Activated T-cell treated with anti-CD3 and anti-CD28 coated beads for 1 hour (primary cell): Measurements from ENCODE around the gene DDTL.
"Not testable (repeated sequence)": the region's sequence is repeated elsewhere in the genome, so short reads cannot be mapped to it uniquely, and the experiment has no call there.

Source experiments
- DNase-seq: peaks from one replicate; pipeline ENCODE4 v3.0.0-alpha.2; 2020; ENCODE audit warnings: low read depth

DDTL gene

GRCh38 chr22:23970201-23970641 is 3.5 kb downstream of the DDTL start:
- DNase-seq: no peak

- no peak for DNase-seq
Measured at GRCh38 chr22:23970816-23971486, 4.3 kb downstream of the DDTL start.

- DNase-seq: not testable (repeated sequence)
Measured at GRCh38 chr22:23971927-23972326, 5.2 kb downstream of the DDTL start.

GRCh38 chr22:23974345-23974744 is 7.7 kb downstream of the DDTL start, which contains the start of gene DDT:
TSS of gene DDT (minus strand) at chr22:23974441. CDS start at chr22:23974414, 27 bp downstream.
- not testable (repeated sequence) for DNase-seq

GRCh38 chr22:23974836-23975352 is 8.2 kb downstream of the DDTL start:
- not testable (repeated sequence) for DNase-seq

GRCh38 chr22:23977304-23977703 is 10.6 kb downstream of the DDTL start:
- DNase-seq: not testable (repeated sequence)

- not testable (repeated sequence) for DNase-seq
Measured at GRCh38 chr22:23979557-23980240, 13.0 kb downstream of the DDTL start, which contains the start of gene GSTT2. TSS of gene GSTT2 (plus strand) at chr22:23980134.

GRCh38 chr22:23980567-23980966 is 13.9 kb downstream of the DDTL start:
- not testable (repeated sequence) for DNase-seq

- no peak for DNase-seq
Measured at GRCh38 chr22:23984430-23984829, 17.7 kb downstream of the DDTL start.

GRCh38 chr22:23986089-23986488 is 19.4 kb downstream of the DDTL start:
- not testable (repeated sequence) for DNase-seq

- not testable (repeated sequence) for DNase-seq
Measured at GRCh38 chr22:23986538-23987178, 20.0 kb downstream of the DDTL start.

- DNase-seq: not testable (repeated sequence)
Measured at GRCh38 chr22:23989583-23990244, 23.0 kb downstream of the DDTL start.

GRCh38 chr22:23993080-23993479 is 26.4 kb downstream of the DDTL start:
- DNase-seq: not testable (repeated sequence)

GRCh38 chr22:23993581-23994177 is 27.0 kb downstream of the DDTL start:
- DNase-seq: not testable (repeated sequence)

GRCh38 chr22:23997092-23997491 is 30.4 kb downstream of the DDTL start:
- no peak for DNase-seq

- DNase-seq: not testable (repeated sequence)
Measured at GRCh38 chr22:23999779-24000178, 33.1 kb downstream of the DDTL start.

- DNase-seq: no peak
Measured at GRCh38 chr22:24001314-24001713, 34.6 kb downstream of the DDTL start.

GRCh38 chr22:24002272-24002671 is 35.6 kb downstream of the DDTL start:
- DNase-seq: no peak

GRCh38 chr22:24002851-24003250 is 36.2 kb downstream of the DDTL start:
- no peak for DNase-seq

- DNase-seq: no peak
Measured at GRCh38 chr22:24003887-24004286, 37.2 kb downstream of the DDTL start.

GRCh38 chr22:24005201-24005600 is 38.5 kb downstream of the DDTL start, which contains the start of gene GSTT4:
TSS of gene GSTT4 (minus strand) at chr22:24005453. CDS start at chr22:24005356, 97 bp downstream.
- no peak for DNase-seq
